B cell (primary cell): ENCODE measurements around the gene ZNF45. TPM values are rescaled to one million over a fixed set of nuclear protein-coding genes. Genes with fewer than 3 reads are reported as not detected.

Source experiments
- ATAC-seq: fragments of 200-7000 bp; cut with Tn5 transposase; one replicate; pipeline ENCODE4 v1.10.0; 2021; ENCODE audit warnings: low read depth, mild to moderate bottlenecking, moderate number of reproducible peaks, moderate library complexity
- CTCF ChIA-PET: fragments of 350-600 bp; sonication (Branson Sonifier 250); formaldehyde crosslinking; loops from one replicate; lab custom pipeline; 2021; ENCODE audit warnings: antibody characterized with exemption, inconsistent platforms; lab: Charles Lee
- POLR2A ChIA-PET: fragments of 350-600 bp; sonication (Branson Sonifier 250); formaldehyde crosslinking; loops from one replicate; lab custom pipeline; 2021; ENCODE audit warnings: antibody characterized with exemption; lab: Charles Lee
- DNase-seq: peaks from one replicate; pipeline ENCODE4 v3.0.0; 2013
- H2AFZ ChIP-seq: 2 replicates; pipeline ENCODE4 v1.6.1; 2012; ENCODE audit warnings: mild to moderate bottlenecking, low read depth, low read length; ENCODE audit not compliant: insufficient read depth, poor library complexity, severe bottlenecking
- H3K27ac ChIP-seq, 2 donors: 1 replicate in 1 of 2; 2 replicates in 1 of 2; pipeline ENCODE4 v1.5.1; 2012 to 2013; ENCODE audit warnings: low read length in 2 of 2, mild to moderate bottlenecking in 2 of 2, moderate library complexity in 1 of 2
- H3K27me3 ChIP-seq, 4 experiments: fragments of 200-600 bp in 1 of 4; sonication (generic) in 1 of 4; replicated peaks in 1 of 4; 1 replicate in 2 of 4; 2 replicates in 2 of 4; pipeline versions ENCODE4 v1.6.1 to v1.7.0; 2013 to 2016; ENCODE audit warnings: low read length in 3 of 4, mild to moderate bottlenecking in 2 of 4, mixed read lengths in 1 of 4, moderate library complexity in 1 of 4; ENCODE audit not compliant: insufficient read depth in 4 of 4, control insufficient read depth in 3 of 4; ENCODE audit errors: control extremely low read depth in 1 of 4
- H3K36me3 ChIP-seq, 2 experiments: replicated peaks in 1 of 2; 1 replicate in 1 of 2; 2 replicates in 1 of 2; pipeline versions ENCODE4 v1.6.1 to v1.7.1; 2013; ENCODE audit warnings: low read length in 1 of 2; ENCODE audit not compliant: insufficient read depth in 2 of 2, control insufficient read depth in 1 of 2; ENCODE audit errors: control extremely low read depth in 1 of 2, extremely low read depth in 1 of 2
- H3K4me1 ChIP-seq, 2 donors: fragments of 200-600 bp in 1 of 2; sonication (generic) in 1 of 2; 1 replicate in 1 of 2; 2 replicates in 1 of 2; pipeline versions ENCODE4 v1.5.1 to v1.6.1; 2013 to 2017; ENCODE audit warnings: low read length in 2 of 2; ENCODE audit not compliant: control insufficient read depth in 2 of 2, insufficient read depth in 2 of 2
- H3K4me2 ChIP-seq: replicated peaks from 2 replicates; pipeline ENCODE3; 2012; ENCODE audit warnings: mild to moderate bottlenecking, low read depth, low read length; ENCODE audit not compliant: poor library complexity, severe bottlenecking
- H3K4me3 ChIP-seq, 5 experiments: fragments of 200-600 bp in 1 of 5; sonication (generic) in 1 of 5; 1 replicate in 3 of 5; 2 replicates in 2 of 5; pipeline versions ENCODE4 v1.5.1 to v1.7.0; 2011 to 2016; ENCODE audit warnings: low read length in 4 of 5, mild to moderate bottlenecking in 4 of 5, low read depth in 2 of 5, control low read depth in 1 of 5, moderate library complexity in 1 of 5; ENCODE audit not compliant: insufficient read depth in 1 of 5; ENCODE audit errors: control extremely low read depth in 1 of 5, extremely low read depth in 1 of 5
- H3K79me2 ChIP-seq: fragments of 200-600 bp; sonication (generic); one replicate; pipeline ENCODE4 v1.6.0; 2016; ENCODE audit warnings: low read length; ENCODE audit not compliant: control insufficient read depth, insufficient read depth
- H3K9ac ChIP-seq: fragments of 200-600 bp; sonication (generic); 2 replicates; pipeline ENCODE4 v1.6.1; 2017; ENCODE audit warnings: mild to moderate bottlenecking, low read length, moderate library complexity
- H3K9me3 ChIP-seq, 3 donors: one replicate each; pipeline versions ENCODE4 v1.6.1 to v1.7.1; 2013; ENCODE audit warnings: low read length in 2 of 3; ENCODE audit not compliant: control insufficient read depth in 2 of 3, insufficient read depth in 1 of 3; ENCODE audit errors: control extremely low read depth in 1 of 3
- H4K20me1 ChIP-seq: 2 replicates; pipeline ENCODE4 v1.6.0; 2012; ENCODE audit warnings: mild to moderate bottlenecking, low read length; ENCODE audit not compliant: insufficient read depth, control insufficient read depth, poor library complexity, severe bottlenecking
- H3K27ac Mint-ChIP-seq: one replicate; pipeline ENCODE4 v1.8.0; 2021; ENCODE audit warnings: mixed read lengths
- H3K27me3 Mint-ChIP-seq: one replicate; pipeline ENCODE4 v1.8.0; 2021; ENCODE audit warnings: mixed read lengths
- H3K4me1 Mint-ChIP-seq: one replicate; pipeline ENCODE4 v1.8.0; 2021; ENCODE audit warnings: mixed read lengths
- H3K4me3 Mint-ChIP-seq: one replicate; pipeline ENCODE4 v1.8.0; 2021; ENCODE audit warnings: mixed read lengths
- H3K9me3 Mint-ChIP-seq: one replicate; pipeline ENCODE4 v1.8.0; 2022; ENCODE audit warnings: mixed read lengths; ENCODE audit not compliant: insufficient read depth
- EZH2 ChIP-seq: IDR thresholded peaks from 2 replicates; pipeline ENCODE4 v1.6.1; 2012; ENCODE audit warnings: borderline replicate concordance, low read depth, mild to moderate bottlenecking, moderate library complexity, low read length; ENCODE audit not compliant: insufficient read depth, poor library complexity, severe bottlenecking
- WGBS: methylation state at CpG from one replicate; pipeline ENCODE4 v1.1.5; 2013; ENCODE audit warnings: missing lambda C conversion rate; ENCODE audit not compliant: insufficient coverage; 5-methylcytosine and 5-hydroxymethylcytosine counted together
- intact Hi-C: fragments of 100-400 bp; cut with micrococcal nuclease; formaldehyde crosslinking; loops from one replicate; pipeline ENCODE4 v1.10.0; 2022
- polyA plus RNA-seq: library from polyadenylated mRNA; depleted of rRNA; stranded (reverse); fragments of >200 nt; gene quantifications from 2 replicates; pipeline ENCODE4 v1.2.3, GENCODE V29; 2012
- total RNA-seq, 2 donors: library from RNA; stranded (reverse); fragments of 120-200 nt in 1 of 2; gene quantifications; 1 replicate in 1 of 2; 2 replicates in 1 of 2; pipeline versions ENCODE4 v1.2.3 to v1.2.4, GENCODE V29; 2013 to 2022
- TF ChIP-seq, protein P1 (sequence below): fragments of 200-600 bp; IDR thresholded peaks from one replicate; pipeline ENCODE4 v1.8.0; 2022; ENCODE audit warnings: antibody characterized with exemption, mild to moderate bottlenecking

The ZNF45 gene
- total and polyA plus RNA-seq, 2 donors (not counting 1 experiment from before 2014, with no cell fraction given): 10.6 to 30.1 TPM

DNA sequence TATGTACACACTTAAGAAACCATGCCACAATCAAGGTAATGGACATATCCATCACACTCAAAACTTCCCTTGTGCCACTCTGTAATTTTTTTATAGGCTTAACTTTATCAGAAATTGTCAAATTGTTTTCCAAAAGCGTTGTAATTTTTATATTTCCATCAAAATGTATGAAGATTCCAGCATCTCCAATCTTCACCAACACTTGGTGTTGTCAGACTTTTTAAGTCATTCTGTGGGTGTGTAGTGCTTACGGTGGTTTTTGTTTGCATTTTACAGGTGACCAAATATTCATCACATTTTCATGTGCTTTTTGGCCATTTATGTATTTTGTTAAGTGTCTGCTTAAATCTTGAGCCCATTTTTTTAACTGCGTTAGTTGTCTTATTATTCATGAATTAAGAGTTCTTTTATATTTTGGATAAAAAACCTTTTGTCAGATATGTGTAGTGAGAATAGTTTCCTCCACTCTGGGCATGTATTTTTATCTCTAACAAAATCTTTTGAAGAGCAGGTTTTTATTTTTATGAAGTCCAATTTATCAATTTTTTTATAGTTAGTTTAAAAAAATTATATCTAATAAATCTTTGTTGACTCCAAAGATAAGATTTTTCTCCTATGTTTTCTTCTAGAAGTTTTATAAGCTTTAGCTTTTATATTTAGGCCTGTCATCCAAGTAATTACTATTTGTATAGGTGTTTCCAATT is 4.6 kb upstream of the ZNF45 start:
- Histone ChIP-seq H3K79me2 (no peaks in the 10 kb centered on the region), H4K20me1 (no peaks in the 10 kb centered on the region), H3K4me2 (no peak overlapping the region), H2AFZ (no peak overlapping the region), H3K36me3 (no peaks in the 10 kb centered on the region), H3K27ac (no peak overlapping the region), H3K27me3 (no peaks in the 10 kb centered on the region), H3K4me3 (no peak overlapping the region), H3K4me1 (peaks cover 4% of the 10 kb centered on the region in 2 donors), H3K9ac (no peak overlapping the region), H3K9me3 (peaks cover 3 to 6% (median 5%) of the 10 kb centered on the region in 3 donors)
- H3K27me3 Mint-ChIP-seq: peaks cover 18% of the 10 kb centered on the region
- POLR2A ChIA-PET: no interaction called here
- intact Hi-C loops: loop anchor here (10.0 kb wide), 1 partner anchor 185 kb away; the partner anchor contains the start of gene SMG9
- H3K27ac Mint-ChIP-seq: no peak overlapping the region
- H3K4me3 Mint-ChIP-seq: no peak overlapping the region
- H3K9me3 Mint-ChIP-seq: no peaks in the 10 kb centered on the region
- no peak for TF ChIP-seq EZH2
- TF ChIP-seq, protein P1, sequence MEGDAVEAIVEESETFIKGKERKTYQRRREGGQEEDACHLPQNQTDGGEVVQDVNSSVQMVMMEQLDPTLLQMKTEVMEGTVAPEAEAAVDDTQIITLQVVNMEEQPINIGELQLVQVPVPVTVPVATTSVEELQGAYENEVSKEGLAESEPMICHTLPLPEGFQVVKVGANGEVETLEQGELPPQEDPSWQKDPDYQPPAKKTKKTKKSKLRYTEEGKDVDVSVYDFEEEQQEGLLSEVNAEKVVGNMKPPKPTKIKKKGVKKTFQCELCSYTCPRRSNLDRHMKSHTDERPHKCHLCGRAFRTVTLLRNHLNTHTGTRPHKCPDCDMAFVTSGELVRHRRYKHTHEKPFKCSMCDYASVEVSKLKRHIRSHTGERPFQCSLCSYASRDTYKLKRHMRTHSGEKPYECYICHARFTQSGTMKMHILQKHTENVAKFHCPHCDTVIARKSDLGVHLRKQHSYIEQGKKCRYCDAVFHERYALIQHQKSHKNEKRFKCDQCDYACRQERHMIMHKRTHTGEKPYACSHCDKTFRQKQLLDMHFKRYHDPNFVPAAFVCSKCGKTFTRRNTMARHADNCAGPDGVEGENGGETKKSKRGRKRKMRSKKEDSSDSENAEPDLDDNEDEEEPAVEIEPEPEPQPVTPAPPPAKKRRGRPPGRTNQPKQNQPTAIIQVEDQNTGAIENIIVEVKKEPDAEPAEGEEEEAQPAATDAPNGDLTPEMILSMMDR: no peak
- CTCF ChIA-PET: no interaction called here
- H3K4me1 Mint-ChIP-seq: peaks cover 12% of the 10 kb centered on the region
- ATAC-seq (no peak), DNase-seq (no peak)
- WGBS: no CpG with 5 or more reads among the region's 3 CpGs

GRCh38 chr19:43936188-43936587 is 1.1 kb upstream of the ZNF45 start:
- peak overlapping the region; percentile 48 for H3K4me3 Mint-ChIP-seq
- no peaks in the 10 kb centered on the region for H4K20me1 ChIP-seq
- peaks cover 9% of the 10 kb centered on the region for H3K79me2 ChIP-seq
- no peak overlapping the region for H3K27ac ChIP-seq
- no peak overlapping the region for H3K4me3 ChIP-seq
- H3K27me3 ChIP-seq: no peaks in the 10 kb centered on the region
- H3K9me3 Mint-ChIP-seq: no peaks in the 10 kb centered on the region
- ATAC-seq: no peak
- H3K9ac ChIP-seq: no peak overlapping the region
- H3K9me3 ChIP-seq: peaks cover 3 to 5% (median 3%) of the 10 kb centered on the region in 3 donors
- ChIA-PET POLR2A (interaction anchor here (1.4 kb wide), 1 partner anchor 47 kb away, joined by 5 read pairs; no protein-coding TSS in a partner anchor), CTCF (interaction anchor here (0.8 to 1.5 kb wide), 2 partner anchors 106 to 159 kb away, joined by 4 to 7 read pairs; partner anchors contain the start of gene ZNF224)
- peak overlapping the region; percentile 94 for H2AFZ ChIP-seq
- peaks cover 26% of the 10 kb centered on the region for H3K4me1 Mint-ChIP-seq
- TF ChIP-seq, protein P1: no peak
- no peak for TF ChIP-seq EZH2
- H3K4me1 ChIP-seq: peaks cover 11 to 12% of the 10 kb centered on the region in 2 donors
- H3K27ac Mint-ChIP-seq: no peak overlapping the region
- intact Hi-C loops: loop anchor here (10.0 kb wide), 1 partner anchor 181 kb away; the partner anchor contains the start of gene SMG9
- DNase-seq: peak; percentile 12
- peaks cover 2 to 13% of the 10 kb centered on the region in 2 experiments for H3K36me3 ChIP-seq
- 100% methylated on average over 1 of the region's 5 CpGs for WGBS
- no peak overlapping the region for H3K4me2 ChIP-seq
- H3K27me3 Mint-ChIP-seq: peaks cover 4% of the 10 kb centered on the region
